H1 (cell line): Measurements from ENCODE around the gene TRIM71.

Experiments used
- BCL11A ChIP-seq, 2 experiments: IDR thresholded peaks; one replicate each; pipeline ENCODE4 v1.6.1; 2011; ENCODE audit warnings: low read depth in 2 of 2, low read length in 2 of 2, mild to moderate bottlenecking in 2 of 2
- CEBPB ChIP-seq: IDR thresholded peaks from 2 replicates; pipeline ENCODE4 v1.6.1; 2012; ENCODE audit warnings: low read depth, low read length
- CHD7 ChIP-seq: fragments of 300-600 bp; sonication (generic); IDR thresholded peaks from 2 replicates; pipeline ENCODE4 v1.7.1; 2012; ENCODE audit warnings: low read length, moderate library complexity, mild to moderate bottlenecking, inconsistent platforms; ENCODE audit not compliant: insufficient replicate concordance
- CTCF ChIP-seq, 3 experiments: IDR thresholded peaks; 1 replicate in 2 of 3; 2 replicates in 1 of 3; pipeline versions ENCODE4 v1.5.1 to v1.6.1; 2011; ENCODE audit warnings: low read length in 3 of 3, mild to moderate bottlenecking in 3 of 3, inconsistent platforms in 2 of 3, low read depth in 1 of 3, moderate library complexity in 1 of 3; ENCODE audit not compliant: insufficient read depth in 1 of 3; ENCODE audit errors: control extremely low read depth in 1 of 3
- GABPA ChIP-seq: IDR thresholded peaks from 2 replicates; pipeline ENCODE4 v1.6.1; 2011; ENCODE audit warnings: mild to moderate bottlenecking, low read length, moderate library complexity, borderline replicate concordance; ENCODE audit not compliant: insufficient read depth
- JUND ChIP-seq: IDR thresholded peaks from 2 replicates; pipeline ENCODE4 v1.6.1; 2011; ENCODE audit warnings: mild to moderate bottlenecking, improper control_type of control experiment, low read length
- SUZ12 ChIP-seq: fragments of 200-600 bp; sonication (generic); IDR thresholded peaks from 2 replicates; pipeline ENCODE4 v1.6.1; 2012; ENCODE audit warnings: mild to moderate bottlenecking, inconsistent platforms, low read length, moderate library complexity, mixed read lengths

GRCh38 chr3:32865383-32865782 is 47.6 kb downstream of the TRIM71 start:
- no peak for TF ChIP-seq BCL11A (IDR thresholded peaks at IDR 0.05; ENCODE audit: low read depth in 2 of 2, low read length in 2 of 2)
- no peak for TF ChIP-seq CHD7
- no peak for TF ChIP-seq JUND
- TF ChIP-seq CTCF (IDR thresholded peaks at IDR 0.05; ENCODE audit: control extremely low read depth in 1 of 3, insufficient read depth in 1 of 3, low read depth in 1 of 3, low read length in 3 of 3): no peak
- no peak for TF ChIP-seq CEBPB
- TF ChIP-seq SUZ12: no peak
- TF ChIP-seq GABPA: no peak
